Tibial artery (tissue), 4 donors: Measurements from ENCODE around the gene ATP5F1D.

Source experiments
- DNase-seq, 2 donors: peaks; one replicate each; pipeline ENCODE4 v3.0.0-alpha.2; 2019
- H3K27ac ChIP-seq, 2 donors: fragments of 200-600 bp; sonication (generic) in 1 of 2; 1 replicate in 1 of 2; 2 replicates in 1 of 2; pipeline ENCODE4 v1.5.1; 2018 to 2019; ENCODE audit warnings: mild to moderate bottlenecking in 1 of 2
- H3K27me3 ChIP-seq, 2 donors: fragments of 200-600 bp; sonication (generic) in 1 of 2; one replicate each; pipeline versions ENCODE4 v1.5.1 to v1.6.0; 2016 to 2019
- H3K36me3 ChIP-seq, 3 donors: fragments of 200-600 bp; sonication (generic) in 2 of 3; one replicate each; pipeline ENCODE4 v1.5.1; 2016 to 2019; ENCODE audit warnings: mild to moderate bottlenecking in 2 of 3
- H3K4me1 ChIP-seq, 4 donors: fragments of 200-600 bp; sonication (generic) in 2 of 4; 1 replicate in 3 of 4; 2 replicates in 1 of 4; pipeline ENCODE4 v1.5.1; 2016 to 2019
- H3K4me3 ChIP-seq, 2 donors: fragments of 200-600 bp; sonication (generic) in 1 of 2; 1 replicate in 1 of 2; 2 replicates in 1 of 2; pipeline ENCODE4 v1.5.1; 2018 to 2019; ENCODE audit warnings: mild to moderate bottlenecking in 2 of 2
- H3K9me3 ChIP-seq, 3 donors: fragments of 200-600 bp; sonication (generic) in 1 of 3; one replicate each; pipeline ENCODE4 v1.5.1; 2016 to 2019
- intact Hi-C: fragments of 100-400 bp; cut with DNase I; formaldehyde crosslinking; loops from one replicate; pipeline ENCODE4 v1.15.0; 2023; ENCODE audit warnings: low total_unique reads
- TF ChIP-seq, protein P1 (sequence below), 2 experiments: fragments of 200-600 bp in 1 of 2; fragments of 450-650 bp in 1 of 2; IDR thresholded peaks; one replicate each; pipeline ENCODE4 v1.5.1; 2017 to 2019; ENCODE audit warnings: antibody characterized with exemption in 2 of 2, mild to moderate bottlenecking in 1 of 2, moderate library complexity in 1 of 2

ATP5F1D gene

DNA sequence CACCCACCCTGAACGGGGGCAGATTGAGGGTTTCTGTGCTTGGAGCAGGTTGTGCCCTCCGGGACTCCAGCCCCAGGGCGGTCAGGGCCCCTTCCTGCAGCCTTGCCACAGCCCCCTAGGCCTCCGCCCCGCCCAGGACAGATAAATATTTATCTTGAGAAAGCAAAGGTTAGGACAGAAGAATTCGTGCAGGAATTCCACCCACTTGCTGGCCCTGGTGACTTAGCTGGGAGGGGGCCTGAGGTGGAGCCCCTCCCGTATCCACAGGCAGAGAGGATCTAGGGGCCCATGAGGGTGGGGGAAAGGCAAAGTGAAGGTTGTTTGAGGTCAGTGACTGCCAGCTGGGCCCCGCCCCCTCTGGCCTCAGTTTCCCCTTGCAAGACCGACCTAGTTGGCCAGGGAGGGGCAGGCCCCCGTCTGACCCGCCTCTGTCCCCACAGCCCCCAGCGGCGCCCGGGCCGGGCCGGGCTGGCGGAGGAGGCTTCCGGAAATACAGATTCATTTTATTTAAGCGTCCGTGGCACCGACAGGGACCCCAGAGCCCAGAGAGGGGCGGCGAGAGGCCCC lies 12.0 kb downstream of the ATP5F1D start:
- H3K9me3 ChIP-seq, result no peaks in the 10 kb centered on the region
- H3K27ac ChIP-seq, result peak overlapping the region; percentile 98
- TF ChIP-seq, protein P1, sequence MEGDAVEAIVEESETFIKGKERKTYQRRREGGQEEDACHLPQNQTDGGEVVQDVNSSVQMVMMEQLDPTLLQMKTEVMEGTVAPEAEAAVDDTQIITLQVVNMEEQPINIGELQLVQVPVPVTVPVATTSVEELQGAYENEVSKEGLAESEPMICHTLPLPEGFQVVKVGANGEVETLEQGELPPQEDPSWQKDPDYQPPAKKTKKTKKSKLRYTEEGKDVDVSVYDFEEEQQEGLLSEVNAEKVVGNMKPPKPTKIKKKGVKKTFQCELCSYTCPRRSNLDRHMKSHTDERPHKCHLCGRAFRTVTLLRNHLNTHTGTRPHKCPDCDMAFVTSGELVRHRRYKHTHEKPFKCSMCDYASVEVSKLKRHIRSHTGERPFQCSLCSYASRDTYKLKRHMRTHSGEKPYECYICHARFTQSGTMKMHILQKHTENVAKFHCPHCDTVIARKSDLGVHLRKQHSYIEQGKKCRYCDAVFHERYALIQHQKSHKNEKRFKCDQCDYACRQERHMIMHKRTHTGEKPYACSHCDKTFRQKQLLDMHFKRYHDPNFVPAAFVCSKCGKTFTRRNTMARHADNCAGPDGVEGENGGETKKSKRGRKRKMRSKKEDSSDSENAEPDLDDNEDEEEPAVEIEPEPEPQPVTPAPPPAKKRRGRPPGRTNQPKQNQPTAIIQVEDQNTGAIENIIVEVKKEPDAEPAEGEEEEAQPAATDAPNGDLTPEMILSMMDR (IDR thresholded peaks at IDR 0.05), result no peak
- H3K27me3 ChIP-seq, result no peaks in the 10 kb centered on the region
- DNase-seq, result peak in 1 of 2 donors; percentile 28
- peak overlapping the region; percentile 67 to 94 for H3K4me3 ChIP-seq
- peaks cover 38 to 64% (median 56%) of the 10 kb centered on the region in 3 donors for H3K36me3 ChIP-seq
- H3K4me1 ChIP-seq, result peaks cover 7 to 61% (median 54%) of the 10 kb centered on the region in 4 donors
- intact Hi-C loops, result no loop called here

GRCh38 chr19:1254081-1254527 lies 12.6 kb downstream of the ATP5F1D start:
- peaks cover 38 to 65% (median 56%) of the 10 kb centered on the region in 3 donors for H3K36me3 ChIP-seq

DNA sequence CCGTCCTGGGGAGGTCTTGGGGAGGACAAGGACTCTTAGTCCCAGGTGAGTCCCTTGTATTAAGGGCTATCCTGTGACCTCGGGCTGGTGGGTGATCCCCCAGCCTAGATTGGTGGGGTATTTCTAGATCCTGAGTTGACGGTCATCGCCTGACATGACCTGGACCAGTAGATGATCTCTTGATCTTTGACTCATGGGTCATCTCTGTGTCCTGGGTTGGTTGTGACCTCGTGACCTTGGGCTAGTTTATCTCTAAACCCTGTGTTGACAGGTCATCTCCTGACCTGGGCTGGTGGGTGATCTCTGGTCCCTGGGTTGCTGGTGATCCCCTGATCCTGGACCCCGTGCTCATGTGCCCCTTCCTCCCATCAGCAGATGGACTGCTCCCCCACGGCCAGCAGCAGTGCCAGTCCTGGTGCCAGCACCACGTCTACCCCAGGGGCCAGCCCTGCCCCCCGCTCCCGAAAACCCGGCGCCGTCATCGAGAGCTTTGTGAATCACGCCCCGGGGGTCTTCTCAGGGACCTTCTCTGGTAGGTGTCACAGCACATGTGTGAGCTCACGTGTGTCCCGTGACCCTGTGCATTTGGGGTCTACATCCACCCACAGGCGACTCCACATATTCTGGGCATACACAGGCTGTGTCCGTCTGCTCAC lies 13.1 kb downstream of the ATP5F1D start:
- Histone ChIP-seq H3K9me3 (no peaks in the 10 kb centered on the region), H3K4me3 (peak overlapping the region in 1 of 2 donors; percentile 67), H3K27me3 (no peaks in the 10 kb centered on the region), H3K4me1 (peaks cover 7 to 72% (median 65%) of the 10 kb centered on the region in 4 donors), H3K36me3 (peaks cover 38 to 65% (median 56%) of the 10 kb centered on the region in 3 donors), H3K27ac (peak overlapping the region; percentile 98)
- intact Hi-C loops, result no loop called here
- TF ChIP-seq, protein P1 (IDR thresholded peaks at IDR 0.05), result no peak
- no peak for DNase-seq

More at GRCh38 chr19:1254081-1254527, 12.6 kb downstream of the ATP5F1D start:
- TF ChIP-seq, protein P1 (IDR thresholded peaks at IDR 0.05), result no peak
- peak overlapping the region; percentile 98 for H3K27ac ChIP-seq
- H3K4me1 ChIP-seq, result peaks cover 7 to 66% (median 60%) of the 10 kb centered on the region in 4 donors
- intact Hi-C loops, result no loop called here
- H3K9me3 ChIP-seq, result no peaks in the 10 kb centered on the region
- H3K27me3 ChIP-seq, result no peaks in the 10 kb centered on the region
- H3K4me3 ChIP-seq, result peak overlapping the region; percentile 67 to 94
- no peak for DNase-seq

DNA sequence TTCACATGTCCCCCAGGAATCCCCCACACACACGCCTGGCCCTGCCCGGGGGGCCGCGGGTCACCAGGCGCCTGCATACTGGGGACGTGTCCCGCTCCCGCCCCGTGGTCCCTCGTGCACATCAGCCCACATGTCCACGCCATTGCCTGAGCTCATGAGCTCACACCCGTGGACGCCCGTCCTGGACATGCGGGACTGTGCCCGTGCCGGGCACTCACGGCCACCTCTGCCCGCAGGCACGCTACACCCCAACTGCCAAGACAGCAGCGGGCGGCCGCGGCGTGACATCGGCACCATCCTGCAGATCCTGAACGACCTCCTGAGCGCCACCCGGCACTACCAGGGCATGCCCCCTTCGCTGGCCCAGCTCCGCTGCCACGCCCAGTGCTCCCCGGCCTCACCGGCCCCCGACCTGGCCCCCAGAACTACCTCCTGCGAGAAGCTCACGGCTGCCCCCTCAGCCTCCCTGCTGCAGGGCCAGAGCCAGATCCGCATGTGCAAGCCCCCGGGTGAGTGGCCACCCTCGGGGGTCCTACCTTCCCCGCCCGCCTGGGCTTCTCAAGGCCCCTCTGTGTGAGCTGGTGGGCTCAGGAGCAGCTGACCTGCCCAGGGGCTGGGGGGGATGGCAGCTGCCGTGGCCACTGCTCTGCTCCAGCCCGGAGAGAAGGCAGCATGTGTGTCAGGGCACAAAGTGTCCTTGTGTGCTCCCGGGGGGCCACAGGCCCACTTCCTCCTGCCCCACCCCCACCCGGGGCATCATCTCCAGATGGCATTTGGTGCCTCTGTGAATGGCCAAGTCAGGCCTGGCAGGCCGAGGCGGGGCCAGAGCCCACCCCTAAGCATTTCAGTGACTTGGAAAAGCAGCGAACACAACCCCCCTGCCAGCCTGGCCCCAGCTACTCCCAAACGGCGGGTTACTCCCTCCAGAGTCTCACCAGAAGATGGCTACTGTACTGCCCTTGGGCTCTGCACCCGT lies 13.9 kb downstream of the ATP5F1D start:
- peaks cover 7 to 80% (median 73%) of the 10 kb centered on the region in 4 donors for H3K4me1 ChIP-seq
- peaks cover 38 to 62% (median 56%) of the 10 kb centered on the region in 3 donors for H3K36me3 ChIP-seq
- no peak overlapping the region for H3K4me3 ChIP-seq
- H3K27me3 ChIP-seq, result no peaks in the 10 kb centered on the region
- peak overlapping the region; percentile 98 for H3K27ac ChIP-seq
- H3K9me3 ChIP-seq, result no peaks in the 10 kb centered on the region
- TF ChIP-seq, protein P1 (IDR thresholded peaks at IDR 0.05), result no peak
- intact Hi-C loops, result no loop called here
- no peak for DNase-seq
